Tibial nerve (tissue), 4 donors: Measurements from ENCODE around the gene ITGA5. TPM values are rescaled to one million over a fixed set of nuclear protein-coding genes. Genes with fewer than 3 reads are reported as not detected.

Experiments
- DNase-seq, 2 donors: peaks; one replicate each; pipeline ENCODE4 v3.0.0-alpha.2; 2019; ENCODE audit warnings: low spot score in 2 of 2
- H3K27ac ChIP-seq, 4 donors: fragments of 200-600 bp; sonication (generic) in 3 of 4; one replicate each; pipeline ENCODE4 v1.5.1; 2017 to 2019; ENCODE audit warnings: mild to moderate bottlenecking in 1 of 4
- H3K27me3 ChIP-seq, 2 donors: fragments of 200-600 bp; sonication (generic) in 1 of 2; one replicate each; pipeline versions ENCODE4 v1.5.1 to v1.6.0; 2017 to 2019
- H3K36me3 ChIP-seq, 3 donors: fragments of 200-600 bp; sonication (generic); one replicate each; pipeline ENCODE4 v1.5.1; 2018 to 2019
- H3K4me1 ChIP-seq, 4 donors: fragments of 200-600 bp; sonication (generic) in 3 of 4; one replicate each; pipeline ENCODE4 v1.5.1; 2017 to 2019
- H3K4me3 ChIP-seq, 4 donors: fragments of 200-600 bp; sonication (generic) in 3 of 4; one replicate each; pipeline ENCODE4 v1.5.1; 2017 to 2019; ENCODE audit warnings: mild to moderate bottlenecking in 1 of 4, moderate library complexity in 1 of 4
- H3K9me3 ChIP-seq, 4 donors: fragments of 200-600 bp; sonication (generic) in 3 of 4; one replicate each; pipeline ENCODE4 v1.5.1; 2017 to 2019
- CTCF ChIP-seq, 5 experiments: fragments of 200-600 bp in 3 of 5; fragments of 450-650 bp in 2 of 5; sonication (generic) in 3 of 5; IDR thresholded peaks; one replicate each; pipeline ENCODE4 v1.5.1; 2016 to 2019; ENCODE audit warnings: antibody characterized with exemption in 5 of 5, mild to moderate bottlenecking in 3 of 5, moderate library complexity in 2 of 5
- EP300 ChIP-seq, 2 donors: sonication (generic); formaldehyde crosslinking; IDR thresholded peaks; one replicate each; pipeline ENCODE4 v1.6.1; 2017; ENCODE audit warnings: antibody characterized with exemption in 2 of 2, mild to moderate bottlenecking in 1 of 2
- POLR2A ChIP-seq, 2 donors: fragments of 450-650 bp; IDR thresholded peaks; one replicate each; pipeline ENCODE4 v1.6.1; 2017; ENCODE audit warnings: antibody characterized with exemption in 2 of 2, mild to moderate bottlenecking in 2 of 2, moderate library complexity in 2 of 2
- WGBS, 2 donors: methylation state at CpG; one replicate each; pipeline ENCODE4 v1.1.5; 2018; 5-methylcytosine and 5-hydroxymethylcytosine counted together
- total RNA-seq, 4 donors: library from RNA; depleted of rRNA; stranded (reverse); fragments of >200 nt; gene quantifications; one replicate each; pipeline ENCODE4 v1.1.0, GENCODE V29; 2016

ITGA5 gene
- total RNA-seq, 4 donors from 2014 or later, result 73.6 to 145 (median 123) TPM

GRCh38 chr12:54412786-54413185 is 6.3 kb downstream of the ITGA5 start:
- Histone ChIP-seq H3K27me3 (no peaks in the 10 kb centered on the region), H3K9me3 (no peaks in the 10 kb centered on the region), H3K4me3 (peak overlapping the region in 1 of 4 donors; percentile 34), H3K4me1 (peaks cover 0 to 83% (median 50%) of the 10 kb centered on the region in 4 donors), H3K27ac (peak overlapping the region; percentile 48 to 84 (median 76)), H3K36me3 (peaks cover 0 to 32% (median 0%) of the 10 kb centered on the region in 3 donors)
- no peak for DNase-seq
- TF ChIP-seq EP300 (IDR thresholded peaks at IDR 0.05), result no peak
- no peak for TF ChIP-seq CTCF (IDR thresholded peaks at IDR 0.05)
- no peak for TF ChIP-seq POLR2A (IDR thresholded peaks at IDR 0.05)
- 65 to 67% methylated on average over 3 of the region's 3 CpGs for WGBS, 2 donors

- H3K27me3 ChIP-seq, result no peaks in the 10 kb centered on the region
- H3K4me1 ChIP-seq, result peaks cover 0 to 79% (median 48%) of the 10 kb centered on the region in 4 donors
- no peaks in the 10 kb centered on the region for H3K9me3 ChIP-seq
- DNase-seq, result no peak
- H3K36me3 ChIP-seq, result peaks cover 0 to 36% (median 0%) of the 10 kb centered on the region in 3 donors
- 54 to 56% methylated on average over 4 of the region's 4 CpGs for WGBS, 2 donors
- H3K4me3 ChIP-seq, result peak overlapping the region in 1 of 4 donors; percentile 34
- TF ChIP-seq POLR2A (IDR thresholded peaks at IDR 0.05) (no peak), EP300 (IDR thresholded peaks at IDR 0.05) (no peak), CTCF (IDR thresholded peaks at IDR 0.05) (no peak)
- H3K27ac ChIP-seq, result peak overlapping the region; percentile 48 to 84 (median 76)
Measured at GRCh38 chr12:54412348-54412747, 6.7 kb downstream of the ITGA5 start.

- no peaks in the 10 kb centered on the region for H3K27me3 ChIP-seq
- H3K36me3 ChIP-seq, result peaks cover 0 to 44% (median 0%) of the 10 kb centered on the region in 3 donors
- 53 to 54% methylated on average over 8 to 10 of the region's 10 CpGs for WGBS, 2 donors
- H3K27ac ChIP-seq, result peak overlapping the region in 3 of 4 donors; percentile 70 to 84 (median 81)
- H3K9me3 ChIP-seq, result no peaks in the 10 kb centered on the region
- peak; percentile 49 to 65 for DNase-seq
- no peak overlapping the region for H3K4me3 ChIP-seq
- peaks cover 0 to 71% (median 43%) of the 10 kb centered on the region in 4 donors for H3K4me1 ChIP-seq
- TF ChIP-seq CTCF (IDR thresholded peaks at IDR 0.05), result no peak
- TF ChIP-seq POLR2A (IDR thresholded peaks at IDR 0.05), result no peak
- peak in 1 of 2 donors; percentile 75 for TF ChIP-seq EP300 (IDR thresholded peaks at IDR 0.05)
Measured at GRCh38 chr12:54411391-54412241, 7.5 kb downstream of the ITGA5 start.

- no peak overlapping the region for H3K4me3 ChIP-seq
- no peaks in the 10 kb centered on the region for H3K27me3 ChIP-seq
- no peak for TF ChIP-seq EP300 (IDR thresholded peaks at IDR 0.05)
- no peak for TF ChIP-seq CTCF (IDR thresholded peaks at IDR 0.05)
- no peak for TF ChIP-seq POLR2A (IDR thresholded peaks at IDR 0.05)
- no peaks in the 10 kb centered on the region for H3K9me3 ChIP-seq
- peaks cover 0 to 48% (median 29%) of the 10 kb centered on the region in 4 donors for H3K4me1 ChIP-seq
- H3K27ac ChIP-seq, result no peak overlapping the region
- WGBS, 2 donors, result 88 to 100% methylated on average over 5 to 7 of the region's 8 CpGs
- no peak for DNase-seq
- H3K36me3 ChIP-seq, result peaks cover 0 to 67% (median 0%) of the 10 kb centered on the region in 3 donors
Measured at GRCh38 chr12:54409267-54409666, 9.8 kb downstream of the ITGA5 start.
